GM23248 (cell line): ENCODE measurements around the gene HSD17B10.

Experiments
- EZH2 ChIP-seq: fragments of 200-600 bp; sonication (generic); IDR thresholded peaks from 2 replicates; pipeline ENCODE4 v1.6.1; 2018; ENCODE audit warnings: antibody characterized with exemption, mild to moderate bottlenecking; ENCODE audit not compliant: insufficient read depth, poor library complexity, severe bottlenecking
- EZH2phosphoT487 ChIP-seq: fragments of 200-600 bp; sonication (generic); IDR thresholded peaks from 2 replicates; pipeline ENCODE4 v1.6.1; 2018; ENCODE audit warnings: antibody characterized with exemption, moderate library complexity, mild to moderate bottlenecking, low read depth; ENCODE audit not compliant: insufficient read depth

DNA sequence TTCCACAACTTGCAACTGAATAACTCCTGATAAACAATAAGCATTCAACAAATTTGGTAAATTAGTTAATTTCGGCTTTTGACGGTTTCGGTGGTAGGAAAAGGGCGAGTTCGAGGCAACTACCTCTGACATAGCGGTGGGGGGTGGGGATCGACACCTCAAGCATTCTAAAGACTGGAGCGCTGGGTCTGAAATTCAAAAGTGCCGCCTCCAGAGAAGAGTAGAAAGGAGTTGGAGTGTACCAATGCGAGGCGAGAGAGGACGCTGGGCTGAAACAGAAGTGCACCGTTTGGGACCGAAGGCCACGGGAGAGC, 12.4 kb downstream of the HSD17B10 start:
- TF ChIP-seq EZH2phosphoT487 (no peak), EZH2 (no peak)
